Tibial nerve (tissue), 4 donors: Measurements from ENCODE around the gene GABPB2.

Experiments used
- EP300 ChIP-seq, 2 donors: sonication (generic); formaldehyde crosslinking; IDR thresholded peaks; one replicate each; pipeline ENCODE4 v1.6.1; 2017; ENCODE audit warnings: antibody characterized with exemption in 2 of 2, mild to moderate bottlenecking in 1 of 2
- POLR2A ChIP-seq, 2 donors: fragments of 450-650 bp; IDR thresholded peaks; one replicate each; pipeline ENCODE4 v1.6.1; 2017; ENCODE audit warnings: antibody characterized with exemption in 2 of 2, mild to moderate bottlenecking in 2 of 2, moderate library complexity in 2 of 2
- TF ChIP-seq, protein P1 (sequence below), 5 experiments: fragments of 200-600 bp in 3 of 5; fragments of 450-650 bp in 2 of 5; sonication (generic) in 3 of 5; IDR thresholded peaks; one replicate each; pipeline ENCODE4 v1.5.1; 2016 to 2019; ENCODE audit warnings: antibody characterized with exemption in 5 of 5, mild to moderate bottlenecking in 3 of 5, moderate library complexity in 2 of 5

DNA sequence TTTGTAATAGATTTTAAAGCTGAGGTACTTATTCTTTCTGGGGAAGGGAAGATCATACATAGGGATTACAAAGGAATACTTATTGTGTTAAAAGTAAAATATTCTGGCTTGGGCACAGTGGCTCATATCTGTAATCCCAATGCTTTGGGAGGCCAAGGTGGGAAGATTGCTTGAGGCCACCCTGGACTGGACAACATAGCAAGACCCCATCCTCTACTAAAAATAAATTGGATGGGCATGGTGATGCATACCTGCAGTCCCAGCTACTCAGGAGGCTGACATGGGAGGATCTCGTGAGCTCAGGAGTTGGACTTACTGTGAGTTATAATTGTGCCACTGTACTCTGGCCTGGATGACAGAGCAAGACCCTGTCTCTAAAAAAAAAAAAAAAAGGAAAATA, 27.6 kb downstream of the GABPB2 start:
- no peak for TF ChIP-seq EP300 (IDR thresholded peaks at IDR 0.05)
- TF ChIP-seq, protein P1, sequence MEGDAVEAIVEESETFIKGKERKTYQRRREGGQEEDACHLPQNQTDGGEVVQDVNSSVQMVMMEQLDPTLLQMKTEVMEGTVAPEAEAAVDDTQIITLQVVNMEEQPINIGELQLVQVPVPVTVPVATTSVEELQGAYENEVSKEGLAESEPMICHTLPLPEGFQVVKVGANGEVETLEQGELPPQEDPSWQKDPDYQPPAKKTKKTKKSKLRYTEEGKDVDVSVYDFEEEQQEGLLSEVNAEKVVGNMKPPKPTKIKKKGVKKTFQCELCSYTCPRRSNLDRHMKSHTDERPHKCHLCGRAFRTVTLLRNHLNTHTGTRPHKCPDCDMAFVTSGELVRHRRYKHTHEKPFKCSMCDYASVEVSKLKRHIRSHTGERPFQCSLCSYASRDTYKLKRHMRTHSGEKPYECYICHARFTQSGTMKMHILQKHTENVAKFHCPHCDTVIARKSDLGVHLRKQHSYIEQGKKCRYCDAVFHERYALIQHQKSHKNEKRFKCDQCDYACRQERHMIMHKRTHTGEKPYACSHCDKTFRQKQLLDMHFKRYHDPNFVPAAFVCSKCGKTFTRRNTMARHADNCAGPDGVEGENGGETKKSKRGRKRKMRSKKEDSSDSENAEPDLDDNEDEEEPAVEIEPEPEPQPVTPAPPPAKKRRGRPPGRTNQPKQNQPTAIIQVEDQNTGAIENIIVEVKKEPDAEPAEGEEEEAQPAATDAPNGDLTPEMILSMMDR (IDR thresholded peaks at IDR 0.05), result no peak
- TF ChIP-seq POLR2A (IDR thresholded peaks at IDR 0.05), result no peak
